Endothelial cell of umbilical vein (primary cell): ENCODE results near the gene TNRC6A. TPM values are rescaled to one million over a fixed set of nuclear protein-coding genes. Genes with fewer than 3 reads are reported as not detected.

Source experiments
- BruUV-seq: library from RNA; stranded (reverse); fragments of 400-500 nt; replicated peaks from 2 replicates; lab custom pipeline; 2021; lab: Mats Ljungman, UMichigan
- CTCF ChIA-PET: fragments of 300-600, 350-600 bp; sonication (Branson Sonifier 250); formaldehyde crosslinking; loops from one replicate; lab custom pipeline; 2021; ENCODE audit warnings: antibody characterized with exemption, inconsistent platforms; lab: Charles Lee
- POLR2A ChIA-PET: fragments of 300-600, 350-600 bp; sonication (Branson Sonifier 250); formaldehyde crosslinking; loops from one replicate; lab custom pipeline; 2021; ENCODE audit warnings: antibody characterized with exemption, inconsistent platforms; lab: Charles Lee
- DNase-seq: peaks from one replicate; pipeline ENCODE4 v3.0.0-alpha.2; 2011; ENCODE audit warnings: low read depth, low spot score
- FAIRE-seq: peaks from 2 replicates; lab custom pipeline; 2011; peaks lifted over from hg19 to GRCh38; lab: Jason Lieb, UNC
- H2AFZ ChIP-seq: 2 replicates; pipeline ENCODE4 v1.6.0; 2012; ENCODE audit warnings: low read depth, low read length, control low read depth, inconsistent platforms
- H3K27ac ChIP-seq: 2 replicates; pipeline ENCODE4 v1.5.1; 2011; ENCODE audit warnings: low read depth, mild to moderate bottlenecking, control low read depth, low read length, moderate library complexity; ENCODE audit not compliant: insufficient read depth
- H3K27me3 ChIP-seq, 2 experiments: 2 replicates each; pipeline versions ENCODE4 v1.6.0 to v1.6.1; 2011; ENCODE audit warnings: low read length in 2 of 2, mixed read lengths in 1 of 2; ENCODE audit not compliant: control insufficient read depth in 2 of 2, insufficient read depth in 2 of 2
- H3K36me3 ChIP-seq, 2 experiments: 2 replicates in 1 of 2; 3 replicates in 1 of 2; pipeline ENCODE4 v1.5.1; 2011; ENCODE audit warnings: low read length in 2 of 2, mild to moderate bottlenecking in 1 of 2, moderate library complexity in 1 of 2; ENCODE audit not compliant: control insufficient read depth in 2 of 2, insufficient read depth in 2 of 2; ENCODE audit errors: extremely low read depth in 1 of 2
- H3K4me1 ChIP-seq: 3 replicates; pipeline ENCODE4 v1.5.1; 2011; ENCODE audit warnings: mild to moderate bottlenecking, low read length; ENCODE audit not compliant: control insufficient read depth, insufficient read depth; ENCODE audit errors: extremely low read depth
- H3K4me2 ChIP-seq: 2 replicates; pipeline ENCODE4 v1.6.1; 2011; ENCODE audit warnings: low read length, control low read depth, mixed read lengths; ENCODE audit not compliant: insufficient read depth
- H3K4me3 ChIP-seq, 3 experiments: fragments of 200-600 bp in 1 of 3; sonication (generic), shearing (Covaris generic) in 1 of 3; replicated peaks in 1 of 3; 2 replicates each; pipeline ENCODE4 v1.5.1; 2011 to 2016; ENCODE audit warnings: control low read depth in 3 of 3, low read length in 3 of 3, mild to moderate bottlenecking in 2 of 3, inconsistent platforms in 1 of 3, low read depth in 1 of 3, moderate library complexity in 1 of 3; ENCODE audit not compliant: insufficient read depth in 1 of 3
- H3K79me2 ChIP-seq: 2 replicates; pipeline ENCODE4 v1.6.0; 2012; ENCODE audit warnings: low read length, inconsistent platforms; ENCODE audit not compliant: control insufficient read depth, insufficient read depth
- H3K9ac ChIP-seq: replicated peaks from 2 replicates; pipeline ENCODE3; 2011; ENCODE audit warnings: low read length, control low read depth; ENCODE audit not compliant: insufficient read depth; ENCODE audit errors: extremely low read depth
- H3K9me1 ChIP-seq: replicated peaks from 3 replicates; pipeline ENCODE4 v1.6.0; 2011; ENCODE audit warnings: mild to moderate bottlenecking, low read length; ENCODE audit not compliant: control insufficient read depth, insufficient read depth; ENCODE audit errors: extremely low read depth
- H3K9me3 ChIP-seq: replicated peaks from 2 replicates; pipeline ENCODE4 v1.5.1; 2012; ENCODE audit warnings: low read length, inconsistent platforms; ENCODE audit not compliant: control insufficient read depth, insufficient read depth
- H4K20me1 ChIP-seq: replicated peaks from 2 replicates; pipeline ENCODE3; 2011; ENCODE audit warnings: mild to moderate bottlenecking, low read length; ENCODE audit not compliant: control insufficient read depth, insufficient read depth; ENCODE audit errors: extremely low read depth
- EZH2 ChIP-seq: IDR thresholded peaks from 2 replicates; pipeline ENCODE4 v1.6.1; 2012; ENCODE audit warnings: borderline replicate concordance, low read depth, mild to moderate bottlenecking, moderate library complexity, low read length, inconsistent platforms; ENCODE audit not compliant: severe bottlenecking
- FOS ChIP-seq: IDR thresholded peaks from 2 replicates; pipeline ENCODE4 v1.6.1; 2011; ENCODE audit warnings: mild to moderate bottlenecking, low read length, moderate library complexity, borderline replicate concordance; ENCODE audit not compliant: insufficient read depth
- GATA2 ChIP-seq: IDR thresholded peaks from 2 replicates; pipeline ENCODE4 v1.7.0; 2011; ENCODE audit warnings: low read depth, mild to moderate bottlenecking, moderate library complexity, mixed read lengths, low read length; ENCODE audit not compliant: insufficient read length, insufficient read depth
- JUN ChIP-seq: IDR thresholded peaks from 2 replicates; pipeline ENCODE4 v1.6.1; 2011; ENCODE audit warnings: borderline replicate concordance, low read depth; ENCODE audit not compliant: insufficient read length, insufficient read depth
- MAX ChIP-seq: IDR thresholded peaks from 2 replicates; pipeline ENCODE4 v1.6.1; 2011; ENCODE audit not compliant: insufficient read depth, insufficient read length
- MYC ChIP-seq: IDR thresholded peaks from one replicate; pipeline ENCODE4 v1.6.1; 2011; ENCODE audit warnings: mild to moderate bottlenecking, low read depth, low read length
- POLR2A ChIP-seq: IDR thresholded peaks from 2 replicates; pipeline ENCODE4 v1.6.1; 2012; ENCODE audit warnings: low read depth, mild to moderate bottlenecking, control low read depth, low read length
- POLR2AphosphoS5 ChIP-seq: IDR thresholded peaks from 2 replicates; pipeline ENCODE4 v1.6.1; 2012; ENCODE audit warnings: low read depth, mild to moderate bottlenecking, control low read depth, low read length, moderate library complexity; ENCODE audit not compliant: insufficient read depth
- dilution Hi-C: fragments of 300-500 bp; cut with MboI; formaldehyde crosslinking; loops from one replicate; pipeline ENCODE4 v1.15.0; 2019; ENCODE audit warnings: low sequenced_read_pairs; ENCODE audit not compliant: extremely low pct_ligation_motif_present
- intact Hi-C: fragments of 100-400 bp; cut with micrococcal nuclease; formaldehyde crosslinking; loops from one replicate; pipeline ENCODE4 v1.10.0; 2022
- polyA plus RNA-seq, 4 experiments: library from polyadenylated mRNA; depleted of rRNA in 3 of 4; stranded (reverse) in 3 of 4; unstranded in 1 of 4; fragments of >200 nt; gene quantifications; 2 replicates each; pipeline versions ENCODE4 v1.2.1 to v1.2.3, GENCODE V29; 2011 to 2012; ENCODE audit warnings: missing spikeins in 1 of 4
- total RNA-seq: library from RNA; stranded (reverse); gene quantifications from 2 replicates; pipeline ENCODE4 v1.2.3, GENCODE V29; 2021
- TF ChIP-seq, protein P1 (sequence below), 2 donors: IDR thresholded peaks; 1 replicate in 1 of 2; 2 replicates in 1 of 2; pipeline ENCODE4 v1.5.1; 2011; ENCODE audit warnings: low read length in 2 of 2, mild to moderate bottlenecking in 2 of 2, moderate library complexity in 2 of 2, control low read depth in 1 of 2, inconsistent platforms in 1 of 2, low read depth in 1 of 2; ENCODE audit not compliant: insufficient read depth in 1 of 2; ENCODE audit errors: extremely low read depth in 1 of 2

TNRC6A gene
- total and polyA plus RNA-seq, 2 donors (not counting 3 experiments of a cell fraction or from before 2014, with no cell fraction given), result 39.3 to 74.5 TPM

GRCh38 chr16:24778671-24779070, 49.2 kb downstream of the TNRC6A start:
- peaks cover 6 to 14% of the 10 kb centered on the region in 2 experiments for H3K36me3 ChIP-seq
- POLR2A ChIA-PET, result no interaction called here
- no peak for FAIRE-seq

More at GRCh38 chr16:24778671-24779070, 49.2 kb downstream of the TNRC6A start:
- Histone ChIP-seq H3K9me1 (peaks cover under 1% of the 10 kb centered on the region), H4K20me1 (no peaks in the 10 kb centered on the region), H3K9me3 (no peaks in the 10 kb centered on the region), H2AFZ (no peak overlapping the region), H3K9ac (no peak overlapping the region), H3K4me3 (no peak overlapping the region), H3K27me3 (no peaks in the 10 kb centered on the region), H3K79me2 (peaks cover 31% of the 10 kb centered on the region), H3K27ac (no peak overlapping the region), H3K4me2 (no peak overlapping the region), H3K4me1 (no peaks in the 10 kb centered on the region)
- CTCF ChIA-PET, result no interaction called here
- no peak for DNase-seq
- BruUV-seq, result no TSS peak
- dilution Hi-C loops, result no loop called here
- TF ChIP-seq MYC (no peak), POLR2AphosphoS5 (no peak), POLR2A (no peak), JUN (no peak), EZH2 (no peak), GATA2 (no peak), FOS (no peak), MAX (no peak)
- TF ChIP-seq, protein P1, sequence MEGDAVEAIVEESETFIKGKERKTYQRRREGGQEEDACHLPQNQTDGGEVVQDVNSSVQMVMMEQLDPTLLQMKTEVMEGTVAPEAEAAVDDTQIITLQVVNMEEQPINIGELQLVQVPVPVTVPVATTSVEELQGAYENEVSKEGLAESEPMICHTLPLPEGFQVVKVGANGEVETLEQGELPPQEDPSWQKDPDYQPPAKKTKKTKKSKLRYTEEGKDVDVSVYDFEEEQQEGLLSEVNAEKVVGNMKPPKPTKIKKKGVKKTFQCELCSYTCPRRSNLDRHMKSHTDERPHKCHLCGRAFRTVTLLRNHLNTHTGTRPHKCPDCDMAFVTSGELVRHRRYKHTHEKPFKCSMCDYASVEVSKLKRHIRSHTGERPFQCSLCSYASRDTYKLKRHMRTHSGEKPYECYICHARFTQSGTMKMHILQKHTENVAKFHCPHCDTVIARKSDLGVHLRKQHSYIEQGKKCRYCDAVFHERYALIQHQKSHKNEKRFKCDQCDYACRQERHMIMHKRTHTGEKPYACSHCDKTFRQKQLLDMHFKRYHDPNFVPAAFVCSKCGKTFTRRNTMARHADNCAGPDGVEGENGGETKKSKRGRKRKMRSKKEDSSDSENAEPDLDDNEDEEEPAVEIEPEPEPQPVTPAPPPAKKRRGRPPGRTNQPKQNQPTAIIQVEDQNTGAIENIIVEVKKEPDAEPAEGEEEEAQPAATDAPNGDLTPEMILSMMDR (IDR thresholded peaks at IDR 0.05; ENCODE audit: extremely low read depth in 1 of 2, insufficient read depth in 1 of 2, low read depth in 1 of 2, low read length in 2 of 2), result no peak
- intact Hi-C loops, result no loop called here
